ENCODE data around the gene PASK. TPM values are rescaled to one million over a fixed set of nuclear protein-coding genes. Genes with fewer than 3 reads are reported as not detected.
A peak's percentile ranks its signal among the peaks of the same experiment; 100 is the strongest.

PASK gene
- total RNA-seq, 1 donor from 2014 or later = 20.3 TPM

- Mint-ChIP-seq H3K4me3 (no peak overlapping the region), H3K27me3 (ENCODE audit: insufficient read depth, low read depth) (peaks cover 2% of the 10 kb centered on the region), H3K4me1 (peaks cover 7% of the 10 kb centered on the region), H3K27ac (no peak overlapping the region), H3K36me3 (no peaks in the 10 kb centered on the region), H3K9me3 (no peaks in the 10 kb centered on the region)
- no peak for TF ChIP-seq CTCF (IDR thresholded peaks at IDR 0.05)
- TF ChIP-seq EZH2phosphoT487 (IDR thresholded peaks at IDR 0.05) = no peak
- no peak for TF ChIP-seq EZH2 (IDR thresholded peaks at IDR 0.05)
- Histone ChIP-seq H3F3A (ENCODE audit: low read depth) (no peaks in the 10 kb centered on the region), H3K4me2 (no peak overlapping the region), H3K27me3 (no peaks in the 10 kb centered on the region), H3K4me1 (peaks cover 10% of the 10 kb centered on the region), H4K20me1 (ENCODE audit: low read depth) (no peaks in the 10 kb centered on the region), H3K4me3 (no peak overlapping the region), H3K79me2 (ENCODE audit: low read depth) (no peaks in the 10 kb centered on the region), H3K27ac (no peak overlapping the region), H3K9me3 (ENCODE audit: low read depth) (no peaks in the 10 kb centered on the region), H2AFZ (replicated peaks) (peak overlapping the region; percentile 54), H3K9ac (no peak overlapping the region), H3K36me3 (no peaks in the 10 kb centered on the region)
- no peak for DNase-seq (ENCODE audit: low spot score)
Measured at GRCh38 chr2:241187101-241187917, 38.0 kb upstream of the PASK start.

GRCh38 chr2:241185961-241186360 is 36.7 kb upstream of the PASK start:
- H3K27me3 Mint-ChIP-seq (ENCODE audit: insufficient read depth, low read depth) = peaks cover 2% of the 10 kb centered on the region

GRCh38 chr2:241184901-241185300 is 35.6 kb upstream of the PASK start:
- H4K20me1 ChIP-seq (ENCODE audit: low read depth) = no peaks in the 10 kb centered on the region
- H3K4me3 ChIP-seq = no peak overlapping the region
- DNase-seq (ENCODE audit: low spot score) = no peak
- peaks cover 7% of the 10 kb centered on the region for H3K4me1 Mint-ChIP-seq
- no peak overlapping the region for H3K4me2 ChIP-seq
- no peaks in the 10 kb centered on the region for H3K79me2 ChIP-seq (ENCODE audit: low read depth)
- no peak overlapping the region for H3K9ac ChIP-seq
- H3K4me1 ChIP-seq = peaks cover 10% of the 10 kb centered on the region
- H3K27me3 ChIP-seq = no peaks in the 10 kb centered on the region
- no peaks in the 10 kb centered on the region for H3K36me3 ChIP-seq
- peaks cover 2% of the 10 kb centered on the region for H3K27me3 Mint-ChIP-seq (ENCODE audit: insufficient read depth, low read depth)
- H3K27ac ChIP-seq = no peak overlapping the region
- no peak overlapping the region for H2AFZ ChIP-seq (replicated peaks)
- no peak for TF ChIP-seq EZH2 (IDR thresholded peaks at IDR 0.05)
- no peak for TF ChIP-seq EZH2phosphoT487 (IDR thresholded peaks at IDR 0.05)
- no peak for TF ChIP-seq CTCF (IDR thresholded peaks at IDR 0.05)
- H3K4me3 Mint-ChIP-seq = no peak overlapping the region
- no peak overlapping the region for H3K27ac Mint-ChIP-seq
- H3K36me3 Mint-ChIP-seq = no peaks in the 10 kb centered on the region
- H3K9me3 ChIP-seq (ENCODE audit: low read depth) = no peaks in the 10 kb centered on the region
- no peaks in the 10 kb centered on the region for H3F3A ChIP-seq (ENCODE audit: low read depth)
- no peaks in the 10 kb centered on the region for H3K9me3 Mint-ChIP-seq

More at GRCh38 chr2:241185961-241186360, 36.7 kb upstream of the PASK start:
- Mint-ChIP-seq H3K9me3 (no peaks in the 10 kb centered on the region), H3K4me3 (no peak overlapping the region), H3K36me3 (no peaks in the 10 kb centered on the region), H3K27ac (no peak overlapping the region), H3K4me1 (peaks cover 7% of the 10 kb centered on the region)
- Histone ChIP-seq H2AFZ (replicated peaks) (no peak overlapping the region), H3K4me1 (peaks cover 10% of the 10 kb centered on the region), H3K4me3 (no peak overlapping the region), H3K27me3 (no peaks in the 10 kb centered on the region), H3K36me3 (no peaks in the 10 kb centered on the region), H3K4me2 (no peak overlapping the region), H4K20me1 (ENCODE audit: low read depth) (no peaks in the 10 kb centered on the region), H3K27ac (no peak overlapping the region), H3K9me3 (ENCODE audit: low read depth) (no peaks in the 10 kb centered on the region), H3F3A (ENCODE audit: low read depth) (no peaks in the 10 kb centered on the region), H3K79me2 (ENCODE audit: low read depth) (no peaks in the 10 kb centered on the region), H3K9ac (no peak overlapping the region)
- no peak for TF ChIP-seq EZH2 (IDR thresholded peaks at IDR 0.05)
- DNase-seq (ENCODE audit: low spot score) = no peak

- no peak overlapping the region for H3K4me3 Mint-ChIP-seq
- Histone ChIP-seq H3K4me3 (no peak overlapping the region), H3K36me3 (no peaks in the 10 kb centered on the region), H3K9me3 (ENCODE audit: low read depth) (no peaks in the 10 kb centered on the region), H3K9ac (no peak overlapping the region), H2AFZ (replicated peaks) (no peak overlapping the region), H3K79me2 (ENCODE audit: low read depth) (no peaks in the 10 kb centered on the region), H3K4me1 (peaks cover 4% of the 10 kb centered on the region), H3F3A (ENCODE audit: low read depth) (no peaks in the 10 kb centered on the region), H3K27ac (no peak overlapping the region), H3K4me2 (no peak overlapping the region), H4K20me1 (ENCODE audit: low read depth) (no peaks in the 10 kb centered on the region), H3K27me3 (no peaks in the 10 kb centered on the region)
- no peak overlapping the region for H3K27ac Mint-ChIP-seq
- peaks cover 14% of the 10 kb centered on the region for H3K4me1 Mint-ChIP-seq
- no peak for DNase-seq (ENCODE audit: low spot score)
- H3K36me3 Mint-ChIP-seq = peaks cover under 1% of the 10 kb centered on the region
- H3K9me3 Mint-ChIP-seq = no peaks in the 10 kb centered on the region
- TF ChIP-seq CTCF (IDR thresholded peaks at IDR 0.05) (no peak), EZH2phosphoT487 (IDR thresholded peaks at IDR 0.05) (no peak), EZH2 (IDR thresholded peaks at IDR 0.05) (no peak)
- peaks cover 2% of the 10 kb centered on the region for H3K27me3 Mint-ChIP-seq (ENCODE audit: insufficient read depth, low read depth)
Measured at GRCh38 chr2:241183221-241183620, 33.9 kb upstream of the PASK start.

Data from neural progenitor cell (in vitro differentiated cells).